NCI-H1930 (cell line): ENCODE measurements around the gene REPS2.
A peak's percentile ranks its signal among the peaks of the same experiment; 100 is the strongest.

ENCODE experiments used
- DNase-seq, 2 experiments: peaks; one replicate each; lab custom pipeline; 2025; lab: John Stamatoyannopoulos, UW

The REPS2 gene

GRCh38 chrX:17036171-17036961, 89.9 kb downstream of the REPS2 start:
- no peak for DNase-seq

DNA sequence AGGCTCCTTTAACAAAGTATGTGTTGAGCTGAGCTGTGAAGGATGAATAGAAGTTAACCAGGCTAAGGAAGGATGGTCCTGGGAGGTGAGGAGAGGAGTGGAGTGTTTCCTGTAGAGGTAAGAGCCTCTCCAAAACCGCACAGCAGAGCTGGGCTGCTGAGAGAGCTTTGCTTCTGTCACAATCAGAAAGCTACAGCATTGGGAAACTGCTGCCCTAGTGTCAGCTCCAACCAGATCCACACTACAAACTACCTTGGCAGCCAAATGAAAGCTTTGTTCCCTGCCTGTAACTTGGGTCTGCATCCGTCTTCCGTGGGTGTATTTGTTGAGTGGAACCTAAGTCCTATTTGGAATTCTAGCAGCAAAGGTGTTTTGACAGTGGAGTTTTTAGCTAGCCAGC, 91.8 kb downstream of the REPS2 start:
- DNase-seq = no peak

GRCh38 chrX:17038681-17039161, 92.3 kb downstream of the REPS2 start:
- no peak for DNase-seq

GRCh38 chrX:17039826-17040225, 93.4 kb downstream of the REPS2 start:
- no peak for DNase-seq

DNA sequence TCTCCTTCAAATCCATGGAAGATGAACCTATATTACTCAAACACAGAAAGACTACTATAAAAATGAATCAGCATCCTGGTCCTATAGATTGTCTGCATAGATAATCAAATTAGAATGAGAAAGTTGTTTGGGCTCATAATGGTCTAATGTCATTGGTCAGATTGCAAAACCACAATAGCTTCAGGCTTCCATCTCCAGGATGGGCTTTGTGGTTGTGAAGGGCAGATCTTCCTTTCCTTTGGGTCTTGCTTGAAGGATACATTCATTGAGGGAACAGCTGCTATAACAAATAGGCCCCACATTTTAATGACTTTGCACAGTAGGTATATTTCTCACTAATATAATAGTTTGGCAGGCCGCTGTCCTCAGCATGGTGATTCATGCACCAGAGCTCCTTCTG, 94.3 kb downstream of the REPS2 start:
- DNase-seq = no peak

GRCh38 chrX:17042037-17042436, 95.6 kb downstream of the REPS2 start:
- no peak for DNase-seq

DNA sequence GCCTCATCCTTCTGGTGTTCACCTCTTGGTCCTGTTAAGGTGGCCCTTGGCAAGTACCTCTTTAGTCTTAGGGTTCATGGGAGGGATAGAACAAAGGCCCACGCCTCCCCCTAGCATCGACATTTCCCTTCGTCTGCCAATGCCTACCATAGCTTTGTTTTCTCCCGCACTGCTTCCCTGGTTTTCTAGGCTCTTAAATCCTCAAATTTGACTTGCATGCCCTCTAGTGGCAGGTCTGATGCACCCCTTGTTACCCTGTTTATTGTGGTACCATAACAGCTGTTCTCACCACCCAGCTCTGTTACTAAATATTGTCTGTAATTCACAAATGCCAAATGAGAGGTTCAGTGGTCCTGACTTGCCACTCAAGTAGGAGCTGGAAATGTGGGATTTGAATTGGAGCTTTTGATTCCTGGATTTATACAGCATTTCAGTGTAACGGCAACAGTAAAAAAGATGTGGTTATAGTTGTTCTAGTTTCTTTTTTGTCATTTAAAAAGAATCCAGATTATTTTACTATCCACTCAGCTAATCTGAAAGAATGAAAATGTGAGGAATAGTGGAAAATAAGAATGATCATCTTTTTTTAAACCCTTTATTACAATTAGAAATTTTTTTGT, 100.1 kb downstream of the REPS2 start:
- peak; percentile 30 to 40 for DNase-seq

- DNase-seq = no peak
Observed at GRCh38 chrX:17047224-17047623, 100.8 kb downstream of the REPS2 start.

GRCh38 chrX:17052210-17052609, 105.8 kb downstream of the REPS2 start:
- DNase-seq = no peak

DNA sequence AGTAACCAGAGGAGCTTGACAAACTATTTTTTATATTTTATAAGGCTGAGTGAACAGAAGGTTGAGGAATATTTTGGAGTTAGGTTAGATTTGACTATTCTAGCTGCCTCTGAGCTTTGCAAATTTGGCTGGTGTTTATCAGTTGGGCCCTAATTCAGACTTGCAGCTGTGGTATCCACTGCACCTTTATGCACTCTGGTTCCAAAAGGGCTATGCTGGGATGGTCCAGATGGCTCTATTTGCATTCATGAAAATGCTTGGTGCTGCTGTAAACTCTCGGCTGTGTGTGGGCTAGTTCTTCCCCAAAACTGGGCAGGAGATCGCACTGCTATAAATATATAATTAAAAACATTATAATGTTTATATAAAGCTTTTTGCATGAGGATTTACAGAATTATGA, 106.3 kb downstream of the REPS2 start:
- DNase-seq = no peak

- DNase-seq = no peak
Observed at GRCh38 chrX:17053502-17053901, 107.0 kb downstream of the REPS2 start.

DNA sequence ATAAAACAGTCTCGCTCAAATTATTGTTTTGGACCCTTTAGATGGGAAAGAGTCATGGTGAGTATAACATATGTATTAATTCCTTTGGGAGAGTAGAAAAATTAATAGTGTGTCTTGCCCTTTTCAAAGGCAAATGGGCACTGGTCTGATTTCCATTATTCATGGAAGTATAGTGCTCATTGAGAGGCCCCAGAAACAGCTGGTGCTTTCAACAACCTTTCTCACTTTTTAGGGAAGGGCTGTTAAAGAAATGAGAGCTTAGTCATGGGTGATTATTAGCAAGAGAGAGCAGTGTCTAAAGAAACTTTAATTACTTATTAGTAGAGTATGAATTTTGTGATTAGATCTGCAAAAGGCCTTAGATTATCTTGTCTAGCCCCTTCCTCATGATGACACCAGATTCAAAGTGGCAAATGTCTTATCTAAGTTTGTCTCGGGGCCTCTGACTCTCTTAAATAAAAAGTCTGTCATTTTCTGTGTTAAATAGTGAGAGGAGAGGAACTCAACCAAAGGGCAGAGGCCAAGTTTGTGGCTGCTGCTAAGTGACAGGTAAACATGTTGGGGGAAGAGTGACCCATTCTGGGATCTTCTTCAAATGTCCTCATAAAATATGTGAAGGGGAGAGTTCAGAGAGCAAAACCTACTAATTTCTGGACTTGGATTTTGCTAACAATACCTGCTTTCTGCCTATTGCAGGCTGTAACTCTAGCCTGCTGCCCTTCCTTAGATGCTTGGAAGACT, 110.6 kb downstream of the REPS2 start:
- DNase-seq = no peak

- DNase-seq = no peak
Observed at GRCh38 chrX:17062065-17062464, 115.6 kb downstream of the REPS2 start.

- no peak for DNase-seq
Observed at GRCh38 chrX:17065100-17065499, 118.6 kb downstream of the REPS2 start.

DNA sequence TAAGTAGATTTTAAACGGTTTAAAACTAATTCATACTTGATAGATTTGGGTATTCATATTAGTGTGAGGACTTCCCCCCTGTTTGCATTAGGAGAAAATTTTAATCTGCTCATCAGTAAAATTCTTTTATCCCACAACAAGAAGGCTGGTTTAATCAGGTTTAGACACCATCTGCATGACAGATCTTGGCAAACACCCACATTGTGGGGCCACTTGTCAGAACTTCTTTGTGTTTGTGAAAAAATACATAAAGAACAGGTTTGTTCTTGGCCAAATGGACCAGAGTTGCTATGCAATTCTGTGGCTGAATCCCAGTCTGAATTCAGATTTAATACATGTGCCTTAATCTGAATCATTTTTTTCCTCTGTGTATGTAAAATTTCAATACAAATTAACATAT, 121.1 kb downstream of the REPS2 start:
- no peak for DNase-seq

GRCh38 chrX:17072301-17072700, 125.8 kb downstream of the REPS2 start:
- no peak for DNase-seq

DNA sequence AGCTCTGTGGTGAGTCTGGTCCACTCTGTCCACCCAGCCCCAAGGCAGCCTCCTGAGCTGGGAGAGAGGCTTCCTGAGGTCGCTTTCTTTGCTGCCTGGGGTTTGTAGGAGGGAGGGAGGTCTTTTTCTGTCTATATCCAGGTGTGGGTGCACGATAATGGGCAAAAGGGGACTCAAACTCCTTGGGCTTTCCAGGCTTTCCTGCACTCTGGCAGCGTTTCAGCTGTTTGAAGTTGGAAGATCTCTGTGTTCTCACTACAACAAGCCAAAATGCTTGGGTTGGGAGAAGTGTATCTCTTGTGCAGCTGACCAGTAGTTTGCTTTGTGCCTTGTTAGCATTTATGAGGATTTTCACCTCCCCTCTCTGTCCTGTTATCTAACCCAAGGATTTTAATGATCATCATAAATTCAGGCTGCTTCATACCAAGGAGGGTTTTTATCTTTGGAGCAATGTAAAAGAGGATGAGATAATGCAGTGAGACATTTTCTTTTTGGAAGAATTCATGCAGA, 126.3 kb downstream of the REPS2 start:
- no peak for DNase-seq

DNA sequence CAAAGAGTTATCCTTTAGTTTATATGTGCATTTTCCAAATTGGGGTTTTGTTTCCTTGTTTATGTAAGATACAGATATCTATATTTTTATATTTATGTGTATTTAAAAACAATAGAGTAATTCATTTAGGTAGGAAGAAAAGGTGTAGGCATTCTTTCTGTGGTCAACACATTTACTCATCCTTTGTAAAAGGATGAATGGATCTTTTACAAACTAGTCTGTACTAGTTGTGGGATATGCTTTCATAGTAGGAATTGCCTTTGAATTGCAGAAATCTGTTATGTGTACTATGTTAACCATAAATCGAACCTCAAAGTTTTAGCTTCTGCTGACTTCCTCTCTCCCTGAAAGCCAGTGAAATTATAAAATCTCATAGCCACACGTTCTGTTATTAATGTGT, 128.5 kb downstream of the REPS2 start:
- no peak for DNase-seq

GRCh38 chrX:17077361-17077760, 130.9 kb downstream of the REPS2 start:
- no peak for DNase-seq

GRCh38 chrX:17078031-17078720, 131.7 kb downstream of the REPS2 start:
- DNase-seq = no peak

GRCh38 chrX:17081511-17081910, 135.1 kb downstream of the REPS2 start:
- no peak for DNase-seq

DNA sequence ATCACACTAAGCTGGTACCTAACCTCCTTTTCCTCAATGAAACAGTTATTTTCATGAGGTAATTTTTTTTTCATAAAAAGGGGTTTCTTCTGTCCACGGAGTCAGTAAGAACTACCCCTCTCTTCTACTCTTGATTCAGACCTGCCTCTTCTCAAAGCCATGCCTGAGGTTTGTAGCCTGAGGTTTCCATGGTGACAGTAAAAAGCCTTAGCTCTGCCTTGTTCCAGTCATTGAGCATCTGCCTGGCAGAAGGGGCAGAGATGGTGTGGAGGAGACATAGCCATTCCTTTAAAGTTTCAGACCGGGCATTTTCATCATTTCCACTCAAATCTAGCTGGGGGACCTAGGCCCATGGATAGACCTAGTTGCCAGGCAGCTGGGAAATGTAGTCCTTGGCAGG, 135.5 kb downstream of the REPS2 start:
- no peak for DNase-seq
